ENCODE measurements around the gene TAB2.

GRCh38 chr6:149273318-149273717 lies 44.2 kb upstream of the TAB2 start:
- TF ChIP-seq TARDBP (IDR thresholded peaks at IDR 0.05) (no peak), SUZ12 (IDR thresholded peaks at IDR 0.05) (no peak), FOXA1 (IDR thresholded peaks at IDR 0.05) (no peak), L3MBTL2 (conservative IDR thresholded peaks at IDR 0.05) (no peak), NFRKB (IDR thresholded peaks at IDR 0.05) (no peak), ELF4 (IDR thresholded peaks at IDR 0.05) (no peak), ZNF384 (IDR thresholded peaks at IDR 0.05) (no peak), BHLHE40 (IDR thresholded peaks at IDR 0.05; ENCODE audit: borderline replicate concordance) (no peak), SP1 (IDR thresholded peaks at IDR 0.05) (no peak)
